GM23248 (cell line): ENCODE measurements around the gene CCL28. TPM values are rescaled to one million over a fixed set of nuclear protein-coding genes. Genes with fewer than 3 reads are reported as not detected.

ENCODE experiments used
- DNase-seq: peaks from one replicate; pipeline ENCODE4 v3.0.0-alpha.2; 2015
- H2AFZ ChIP-seq: fragments of 200-600 bp; sonication (generic); 2 replicates; pipeline ENCODE4 v1.6.1; 2016; ENCODE audit warnings: antibody characterized with exemption
- H3F3A ChIP-seq: fragments of 200-600 bp; sonication (generic); 2 replicates; pipeline ENCODE4 v1.6.1; 2016; ENCODE audit warnings: mild to moderate bottlenecking, antibody characterized with exemption, mixed run types; ENCODE audit not compliant: insufficient read depth
- H3K27ac ChIP-seq: fragments of 200-600 bp; sonication (generic); 2 replicates; pipeline ENCODE4 v1.5.1; 2016; ENCODE audit warnings: mild to moderate bottlenecking
- H3K27me3 ChIP-seq: fragments of 200-600 bp; sonication (generic); replicated peaks from 2 replicates; pipeline ENCODE4 v1.6.1; 2016; ENCODE audit warnings: mild to moderate bottlenecking; ENCODE audit not compliant: insufficient read depth
- H3K36me3 ChIP-seq: fragments of 200-600 bp; sonication (generic); 2 replicates; pipeline ENCODE4 v1.6.1; 2016; ENCODE audit warnings: low read depth, mild to moderate bottlenecking
- H3K4me1 ChIP-seq: fragments of 200-600 bp; sonication (generic); 2 replicates; pipeline ENCODE4 v1.6.1; 2016; ENCODE audit warnings: mild to moderate bottlenecking; ENCODE audit not compliant: insufficient read depth
- H3K4me2 ChIP-seq: fragments of 200-600 bp; sonication (generic); one replicate; pipeline ENCODE4 v1.6.1; 2016; ENCODE audit warnings: mild to moderate bottlenecking; ENCODE audit not compliant: unreplicated experiment
- H3K4me3 ChIP-seq: fragments of 200-600 bp; sonication (generic); 2 replicates; pipeline ENCODE4 v1.5.1; 2016; ENCODE audit warnings: mild to moderate bottlenecking
- H3K79me2 ChIP-seq: fragments of 200-600 bp; sonication (generic); 2 replicates; pipeline ENCODE4 v1.6.1; 2016; ENCODE audit warnings: mild to moderate bottlenecking; ENCODE audit not compliant: insufficient read depth
- H3K9ac ChIP-seq: fragments of 200-600 bp; sonication (generic); 2 replicates; pipeline ENCODE4 v1.6.1; 2016; ENCODE audit warnings: mild to moderate bottlenecking
- H3K9me2 ChIP-seq: fragments of 200-600 bp; sonication (generic); 2 replicates; pipeline ENCODE4 v1.6.1; 2016; ENCODE audit warnings: mixed run types, mild to moderate bottlenecking, moderate library complexity; ENCODE audit not compliant: insufficient read depth
- H3K9me3 ChIP-seq: fragments of 200-600 bp; sonication (generic); one replicate; pipeline ENCODE4 v1.6.1; 2017; ENCODE audit warnings: low read depth
- H4K20me1 ChIP-seq: fragments of 200-600 bp; sonication (generic); 2 replicates; pipeline ENCODE4 v1.6.0; 2016; ENCODE audit not compliant: insufficient read depth
- EZH2 ChIP-seq: fragments of 200-600 bp; sonication (generic); IDR thresholded peaks from 2 replicates; pipeline ENCODE4 v1.6.1; 2018; ENCODE audit warnings: antibody characterized with exemption, mild to moderate bottlenecking; ENCODE audit not compliant: insufficient read depth, poor library complexity, severe bottlenecking
- EZH2phosphoT487 ChIP-seq: fragments of 200-600 bp; sonication (generic); IDR thresholded peaks from 2 replicates; pipeline ENCODE4 v1.6.1; 2018; ENCODE audit warnings: antibody characterized with exemption, moderate library complexity, mild to moderate bottlenecking, low read depth; ENCODE audit not compliant: insufficient read depth
- WGBS, 2 experiments: methylation state at CpG; one replicate each; pipeline ENCODE4 v1.1.6; 2015 to 2017; ENCODE audit warnings: low lambda C conversion rate in 2 of 2, low coverage in 1 of 2; ENCODE audit errors: missing lambda C conversion rate in 2 of 2; 5-methylcytosine and 5-hydroxymethylcytosine counted together
- in situ Hi-C: fragments of 300-500 bp; cut with MboI; formaldehyde crosslinking; loops from 2 replicates; pipeline ENCODE4 v1.15.0; 2020
- polyA plus RNA-seq: library from polyadenylated mRNA; unstranded; fragments of >200 nt; fragmentation: Nextera tagmentation; extraction: Ambion mirVana; gene quantifications from 2 replicates; pipeline ENCODE4 v1.2.1, GENCODE V29; 2016
- total RNA-seq: library from RNA; depleted of rRNA; stranded (reverse); fragments of >200 nt; shearing (Covaris generic); gene quantifications from 2 replicates; pipeline ENCODE4 v1.2.3, GENCODE V29; 2014

Gene CCL28
- total and polyA plus RNA-seq, 2 experiments from 2014 or later = 1.3 to 1.4 TPM

DNA sequence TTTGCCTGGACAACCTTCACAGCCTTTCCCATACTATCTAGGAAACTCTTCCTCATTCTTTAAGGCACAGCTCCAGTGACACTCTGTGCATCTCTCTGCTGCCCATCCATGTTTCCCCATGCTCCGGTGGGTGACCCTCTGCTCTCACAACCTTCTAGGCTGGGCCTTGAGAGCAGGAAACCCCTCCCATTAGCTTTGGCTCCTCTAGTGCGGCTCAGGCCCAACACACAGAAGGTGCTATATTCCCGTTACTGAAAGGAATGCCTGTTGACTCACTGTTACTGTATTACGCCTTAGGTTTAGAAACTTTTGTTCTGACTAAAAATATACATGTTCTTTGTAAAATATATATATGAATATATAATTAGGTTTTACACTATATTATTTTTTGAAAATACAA lies 8.1 kb upstream of the CCL28 start:
- DNase-seq = no peak
- H3K4me2 ChIP-seq = no peak overlapping the region
- H4K20me1 ChIP-seq = no peaks in the 10 kb centered on the region
- peaks cover 8% of the 10 kb centered on the region for H3K4me1 ChIP-seq
- in situ Hi-C loops = no loop called here
- 67 to 71% methylated on average over 4 of the region's 4 CpGs for WGBS, 2 experiments
- no peak overlapping the region for H3K4me3 ChIP-seq
- H3K79me2 ChIP-seq = no peaks in the 10 kb centered on the region
- no peaks in the 10 kb centered on the region for H3K9me3 ChIP-seq
- no peak overlapping the region for H3K27ac ChIP-seq
- no peaks in the 10 kb centered on the region for H3K9me2 ChIP-seq
- no peaks in the 10 kb centered on the region; the same call in none of the 2 replicates for H3K27me3 ChIP-seq
- H3F3A ChIP-seq = peaks cover under 1% of the 10 kb centered on the region; the same call in 1 of the 2 replicates
- no peaks in the 10 kb centered on the region for H3K36me3 ChIP-seq
- no peak overlapping the region for H3K9ac ChIP-seq
- TF ChIP-seq EZH2phosphoT487 (no peak), EZH2 (no peak)
- H2AFZ ChIP-seq = no peak overlapping the region

DNA sequence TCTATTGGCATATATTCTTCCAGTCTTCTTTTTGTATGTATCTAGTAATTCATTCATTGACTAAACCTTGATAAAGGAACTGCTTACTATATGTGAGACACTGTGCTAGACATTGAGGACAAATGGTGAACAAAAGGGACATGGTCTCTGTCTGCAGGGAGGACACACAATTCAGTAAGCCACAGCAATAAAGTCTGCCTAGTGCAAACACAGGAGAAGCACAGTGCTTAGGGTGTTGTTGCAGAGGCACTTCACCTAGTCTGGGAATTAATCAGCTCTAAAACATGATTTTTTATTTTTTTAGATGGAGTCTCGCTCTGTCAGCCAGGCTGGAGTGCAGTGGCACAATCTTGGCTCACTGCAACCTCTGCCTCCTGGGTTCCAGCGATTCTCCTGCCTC lies 6.4 kb upstream of the CCL28 start:
- 59 to 70% methylated on average over 2 of the region's 2 CpGs for WGBS, 2 experiments
- H3K79me2 ChIP-seq = no peaks in the 10 kb centered on the region
- H3K4me3 ChIP-seq = no peak overlapping the region
- DNase-seq = no peak
- no peaks in the 10 kb centered on the region; the same call in none of the 2 replicates for H3K27me3 ChIP-seq
- no peak overlapping the region for H2AFZ ChIP-seq
- H4K20me1 ChIP-seq = no peaks in the 10 kb centered on the region
- in situ Hi-C loops = no loop called here
- H3K9me2 ChIP-seq = no peaks in the 10 kb centered on the region
- no peaks in the 10 kb centered on the region for H3K9me3 ChIP-seq
- TF ChIP-seq EZH2 (no peak), EZH2phosphoT487 (no peak)
- no peak overlapping the region for H3K4me2 ChIP-seq
- H3K9ac ChIP-seq = no peak overlapping the region
- H3F3A ChIP-seq = no peaks in the 10 kb centered on the region
- peaks cover 8% of the 10 kb centered on the region for H3K4me1 ChIP-seq
- H3K27ac ChIP-seq = no peak overlapping the region
- no peaks in the 10 kb centered on the region for H3K36me3 ChIP-seq

DNA sequence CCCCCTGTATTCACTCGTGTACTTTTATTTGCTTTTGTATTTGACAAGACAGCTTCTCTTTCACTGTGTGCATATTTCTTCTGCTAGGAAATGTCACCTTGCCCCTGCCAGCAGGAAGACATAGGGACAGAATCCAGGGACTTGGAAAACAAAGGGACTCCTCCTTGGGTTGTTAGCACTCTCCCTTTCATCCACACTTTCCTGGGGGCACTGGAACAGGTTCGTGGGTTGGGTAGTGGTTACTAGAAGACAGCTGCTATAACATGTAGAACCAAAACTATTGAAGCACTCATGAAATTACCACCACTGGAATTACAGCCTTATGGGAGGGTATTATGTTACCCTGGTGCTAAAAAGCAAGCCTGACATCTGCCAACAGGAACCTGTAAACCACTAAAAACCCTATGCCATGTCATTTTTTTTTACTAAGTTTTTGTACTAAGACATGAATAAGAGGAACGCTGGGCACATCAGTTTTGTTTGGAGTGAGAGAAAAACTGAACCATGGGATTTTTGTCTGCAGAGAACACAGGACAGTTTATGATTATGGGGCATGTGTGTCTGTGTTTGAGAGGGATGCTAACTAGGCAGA lies 4.7 kb upstream of the CCL28 start:
- WGBS, 2 experiments = 25 to 42% methylated on average over 3 of the region's 3 CpGs
- Histone ChIP-seq H3K9me2 (no peaks in the 10 kb centered on the region), H3K9ac (no peak overlapping the region), H3K27ac (no peak overlapping the region), H3F3A (no peaks in the 10 kb centered on the region), H3K4me2 (no peak overlapping the region), H3K9me3 (no peaks in the 10 kb centered on the region), H3K36me3 (no peaks in the 10 kb centered on the region), H3K27me3 (no peaks in the 10 kb centered on the region; the same call in none of the 2 replicates), H3K79me2 (no peaks in the 10 kb centered on the region), H3K4me1 (peaks cover 1% of the 10 kb centered on the region; the same call in 1 of the 2 replicates), H4K20me1 (no peaks in the 10 kb centered on the region), H3K4me3 (no peak overlapping the region), H2AFZ (no peak overlapping the region)
- in situ Hi-C loops = no loop called here
- TF ChIP-seq EZH2 (no peak), EZH2phosphoT487 (no peak)
- DNase-seq = no peak

DNA sequence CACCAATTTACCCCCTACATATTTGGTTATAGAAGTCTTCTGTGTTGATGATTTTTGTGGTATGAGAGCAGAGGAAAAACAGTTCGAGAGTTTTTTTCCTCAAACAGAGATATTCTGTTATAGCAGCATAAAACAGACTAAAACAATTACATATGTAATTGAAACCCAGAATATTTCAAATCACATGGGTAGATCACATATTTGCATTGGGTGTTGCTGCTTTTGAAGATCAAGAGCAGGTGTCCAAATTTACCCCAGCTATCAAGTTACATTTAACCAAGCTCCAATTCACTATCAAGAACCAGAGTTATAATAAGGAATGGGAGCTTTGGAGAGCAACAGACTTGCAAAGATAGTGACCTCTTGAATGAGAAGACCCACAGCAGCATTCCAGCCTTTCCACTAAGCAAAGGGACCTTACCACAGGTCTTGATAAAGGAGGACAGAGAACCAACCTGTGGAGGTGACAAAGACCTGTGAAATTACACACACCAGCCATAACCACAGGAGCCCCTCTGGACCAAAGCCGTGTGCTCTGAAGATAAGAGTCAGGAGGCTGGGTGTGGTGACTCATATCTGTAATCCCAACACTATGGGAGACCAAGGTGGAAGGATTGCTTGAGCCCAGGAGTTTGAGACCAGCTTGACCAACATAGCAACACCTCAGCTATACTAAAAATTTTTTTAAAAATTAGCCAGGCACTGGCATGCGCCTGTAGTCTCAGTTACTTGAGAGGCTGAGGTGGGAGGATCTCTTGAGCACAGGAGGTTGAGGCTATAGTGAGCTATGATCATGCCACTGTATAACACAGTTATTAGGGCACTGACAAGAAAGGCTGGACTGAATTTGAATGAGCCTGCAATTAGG lies 4.0 kb upstream of the CCL28 start:
- H3K4me2 ChIP-seq = no peak overlapping the region
- H3K9me2 ChIP-seq = no peaks in the 10 kb centered on the region
- WGBS, 2 experiments = 31 to 33% methylated on average over 3 of the region's 3 CpGs
- H3K36me3 ChIP-seq = no peaks in the 10 kb centered on the region
- no peak overlapping the region for H3K27ac ChIP-seq
- in situ Hi-C loops = no loop called here
- DNase-seq = no peak
- H3K9ac ChIP-seq = no peak overlapping the region
- H2AFZ ChIP-seq = no peak overlapping the region
- no peaks in the 10 kb centered on the region; the same call in none of the 2 replicates for H3K27me3 ChIP-seq
- no peaks in the 10 kb centered on the region for H3K79me2 ChIP-seq
- H4K20me1 ChIP-seq = no peaks in the 10 kb centered on the region
- no peaks in the 10 kb centered on the region for H3K9me3 ChIP-seq
- TF ChIP-seq EZH2 (no peak), EZH2phosphoT487 (no peak)
- H3K4me1 ChIP-seq = no peaks in the 10 kb centered on the region
- H3F3A ChIP-seq = no peaks in the 10 kb centered on the region
- no peak overlapping the region for H3K4me3 ChIP-seq
